GM23338 (cell line): ENCODE results near the gene MAPRE3. TPM values are rescaled to one million over a fixed set of nuclear protein-coding genes. Genes with fewer than 3 reads are reported as not detected.

Experiments used
- ATAC-seq: fragments of 200-7000 bp; cut with Tn5 transposase; 3 replicates; pipeline ENCODE4 v1.9.1; 2020
- DNase-seq: peaks from one replicate; pipeline ENCODE4 v3.0.0-alpha.2; 2015; ENCODE audit warnings: low spot score
- H2AFZ ChIP-seq: fragments of 200-600 bp; sonication (generic); 2 replicates; pipeline ENCODE4 v1.8.0; 2016; ENCODE audit warnings: antibody characterized with exemption, mild to moderate bottlenecking, moderate library complexity
- H3F3A ChIP-seq: fragments of 200-600 bp; sonication (generic); replicated peaks from 2 replicates; pipeline ENCODE4 v1.8.0; 2017; ENCODE audit warnings: antibody characterized with exemption, mixed run types, low read depth
- H3K27ac ChIP-seq: fragments of 200-600 bp; sonication (generic); 2 replicates; pipeline ENCODE4 v1.6.1; 2016; ENCODE audit warnings: low read depth
- H3K27me3 ChIP-seq: fragments of 200-600 bp; sonication (generic); 2 replicates; pipeline ENCODE4 v1.8.0; 2016; ENCODE audit warnings: mild to moderate bottlenecking, mixed run types, moderate library complexity; ENCODE audit not compliant: insufficient read depth
- H3K36me3 ChIP-seq: fragments of 200-600 bp; sonication (generic); 2 replicates; pipeline ENCODE4 v1.8.0; 2016; ENCODE audit warnings: mild to moderate bottlenecking; ENCODE audit not compliant: insufficient read depth
- H3K4me1 ChIP-seq: fragments of 200-600 bp; sonication (generic); 2 replicates; pipeline ENCODE4 v1.8.0; 2016; ENCODE audit warnings: mild to moderate bottlenecking, moderate library complexity; ENCODE audit not compliant: insufficient read depth
- H3K4me2 ChIP-seq: fragments of 200-600 bp; sonication (generic); 2 replicates; pipeline ENCODE4 v1.7.1; 2017; ENCODE audit warnings: mixed run types
- H3K4me3 ChIP-seq: fragments of 200-600 bp; sonication (generic); 2 replicates; pipeline ENCODE4 v1.6.1; 2016; ENCODE audit warnings: mixed run types
- H3K79me2 ChIP-seq: fragments of 200-600 bp; sonication (generic); replicated peaks from 2 replicates; pipeline ENCODE4 v1.8.0; 2017; ENCODE audit warnings: mild to moderate bottlenecking; ENCODE audit not compliant: insufficient read depth
- H3K9me2 ChIP-seq: fragments of 200-600 bp; sonication (generic); 2 replicates; pipeline ENCODE4 v1.8.0; 2017; ENCODE audit not compliant: insufficient read depth
- H4K20me1 ChIP-seq: fragments of 200-600 bp; sonication (generic); replicated peaks from 2 replicates; pipeline ENCODE4 v1.8.0; 2017; ENCODE audit warnings: mild to moderate bottlenecking; ENCODE audit not compliant: insufficient read depth
- H3K27ac Mint-ChIP-seq: 2 replicates; pipeline ENCODE4 v1.8.0; 2020; ENCODE audit warnings: inconsistent platforms, mild to moderate bottlenecking, moderate library complexity, mixed read lengths
- H3K27me3 Mint-ChIP-seq: 3 replicates; pipeline ENCODE4 v1.8.0; 2022; ENCODE audit warnings: low read depth, mild to moderate bottlenecking, moderate library complexity, mixed read lengths, inconsistent platforms; ENCODE audit not compliant: insufficient read depth, poor library complexity
- H3K36me3 Mint-ChIP-seq: 3 replicates; pipeline ENCODE4 v1.8.0; 2021; ENCODE audit warnings: low read depth, mild to moderate bottlenecking, inconsistent platforms, moderate library complexity, mixed read lengths
- H3K4me1 Mint-ChIP-seq: 3 replicates; pipeline ENCODE4 v1.8.0; 2020; ENCODE audit warnings: mild to moderate bottlenecking, inconsistent platforms, mixed read lengths
- H3K4me3 Mint-ChIP-seq: 3 replicates; pipeline ENCODE4 v1.8.0; 2021; ENCODE audit warnings: moderate library complexity, mild to moderate bottlenecking, inconsistent platforms, mixed read lengths
- H3K9me3 Mint-ChIP-seq: 3 replicates; pipeline ENCODE4 v1.8.0; 2020; ENCODE audit warnings: moderate library complexity, mild to moderate bottlenecking, inconsistent platforms, mixed read lengths
- EZH2 ChIP-seq: fragments of 200-600 bp; sonication (generic); IDR thresholded peaks from one replicate; pipeline ENCODE4 v1.8.0; 2017; ENCODE audit warnings: antibody characterized with exemption, mild to moderate bottlenecking, low read depth; ENCODE audit not compliant: unreplicated experiment
- JUNB ChIP-seq: IDR thresholded peaks from one replicate; pipeline ENCODE4 v1.6.1; 2016; ENCODE audit warnings: antibody characterized with exemption; ENCODE audit not compliant: unreplicated experiment
- NANOG ChIP-seq: IDR thresholded peaks from 2 replicates; pipeline ENCODE4 v1.6.1; 2016; ENCODE audit warnings: antibody characterized with exemption, borderline replicate concordance
- POLR2AphosphoS5 ChIP-seq: IDR thresholded peaks from 2 replicates; pipeline ENCODE4 v1.6.1; 2016; ENCODE audit warnings: antibody characterized with exemption, low read depth
- polyA plus RNA-seq: library from polyadenylated mRNA; unstranded; fragments of >200 nt; fragmentation: Nextera tagmentation; extraction: Ambion mirVana; gene quantifications from 2 replicates; pipeline ENCODE4 v1.2.1, GENCODE V29; 2016
- total RNA-seq: library from RNA; depleted of rRNA; stranded (reverse); fragments of >200 nt; shearing (Covaris generic); gene quantifications from 2 replicates; pipeline ENCODE4 v1.2.3, GENCODE V29; 2014
- TF ChIP-seq, protein P1 (sequence below): fragments of 250-450 bp; sonication (Bioruptor Pico); IDR thresholded peaks from 2 replicates; pipeline ENCODE4 v1.5.0; 2020; ENCODE audit warnings: mild to moderate bottlenecking, moderate library complexity
- TF ChIP-seq, protein P2 (sequence below), 2 experiments: fragments of 200-600 bp in 1 of 2; sonication (generic) in 1 of 2; conservative IDR thresholded peaks; 2 replicates each; pipeline versions ENCODE4 v1.5.1 to v1.6.1; 2016 to 2017; ENCODE audit warnings: antibody characterized with exemption in 2 of 2, low read depth in 2 of 2, mild to moderate bottlenecking in 2 of 2, moderate library complexity in 1 of 2
- TF ChIP-seq, protein P3 (sequence below): IDR thresholded peaks from one replicate; pipeline ENCODE4 v1.6.1; 2018; ENCODE audit warnings: antibody characterized with exemption; ENCODE audit not compliant: unreplicated experiment

The MAPRE3 gene
- total and polyA plus RNA-seq, 2 experiments from 2014 or later, result 3.3 to 4.5 TPM

DNA sequence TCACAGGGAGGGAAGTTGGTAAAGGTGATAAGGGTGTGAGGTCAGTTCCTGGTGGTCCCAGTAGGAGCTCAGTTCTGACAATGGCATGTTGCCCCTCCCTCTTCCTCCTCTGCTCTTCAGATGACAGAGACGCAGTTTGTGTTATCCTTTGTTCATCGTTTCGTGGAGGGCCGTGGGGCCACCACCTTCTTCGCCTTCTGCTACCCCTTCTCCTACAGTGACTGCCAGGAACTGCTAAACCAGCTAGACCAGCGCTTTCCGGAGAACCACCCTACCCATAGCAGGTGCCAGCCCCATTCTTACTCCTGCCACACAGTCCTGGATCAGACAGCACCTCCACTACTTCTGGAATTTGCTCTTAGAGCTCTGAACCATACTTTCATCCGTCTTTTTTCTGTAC, 83.3 kb downstream of the MAPRE3 start (continued):
- TF ChIP-seq, protein P1, sequence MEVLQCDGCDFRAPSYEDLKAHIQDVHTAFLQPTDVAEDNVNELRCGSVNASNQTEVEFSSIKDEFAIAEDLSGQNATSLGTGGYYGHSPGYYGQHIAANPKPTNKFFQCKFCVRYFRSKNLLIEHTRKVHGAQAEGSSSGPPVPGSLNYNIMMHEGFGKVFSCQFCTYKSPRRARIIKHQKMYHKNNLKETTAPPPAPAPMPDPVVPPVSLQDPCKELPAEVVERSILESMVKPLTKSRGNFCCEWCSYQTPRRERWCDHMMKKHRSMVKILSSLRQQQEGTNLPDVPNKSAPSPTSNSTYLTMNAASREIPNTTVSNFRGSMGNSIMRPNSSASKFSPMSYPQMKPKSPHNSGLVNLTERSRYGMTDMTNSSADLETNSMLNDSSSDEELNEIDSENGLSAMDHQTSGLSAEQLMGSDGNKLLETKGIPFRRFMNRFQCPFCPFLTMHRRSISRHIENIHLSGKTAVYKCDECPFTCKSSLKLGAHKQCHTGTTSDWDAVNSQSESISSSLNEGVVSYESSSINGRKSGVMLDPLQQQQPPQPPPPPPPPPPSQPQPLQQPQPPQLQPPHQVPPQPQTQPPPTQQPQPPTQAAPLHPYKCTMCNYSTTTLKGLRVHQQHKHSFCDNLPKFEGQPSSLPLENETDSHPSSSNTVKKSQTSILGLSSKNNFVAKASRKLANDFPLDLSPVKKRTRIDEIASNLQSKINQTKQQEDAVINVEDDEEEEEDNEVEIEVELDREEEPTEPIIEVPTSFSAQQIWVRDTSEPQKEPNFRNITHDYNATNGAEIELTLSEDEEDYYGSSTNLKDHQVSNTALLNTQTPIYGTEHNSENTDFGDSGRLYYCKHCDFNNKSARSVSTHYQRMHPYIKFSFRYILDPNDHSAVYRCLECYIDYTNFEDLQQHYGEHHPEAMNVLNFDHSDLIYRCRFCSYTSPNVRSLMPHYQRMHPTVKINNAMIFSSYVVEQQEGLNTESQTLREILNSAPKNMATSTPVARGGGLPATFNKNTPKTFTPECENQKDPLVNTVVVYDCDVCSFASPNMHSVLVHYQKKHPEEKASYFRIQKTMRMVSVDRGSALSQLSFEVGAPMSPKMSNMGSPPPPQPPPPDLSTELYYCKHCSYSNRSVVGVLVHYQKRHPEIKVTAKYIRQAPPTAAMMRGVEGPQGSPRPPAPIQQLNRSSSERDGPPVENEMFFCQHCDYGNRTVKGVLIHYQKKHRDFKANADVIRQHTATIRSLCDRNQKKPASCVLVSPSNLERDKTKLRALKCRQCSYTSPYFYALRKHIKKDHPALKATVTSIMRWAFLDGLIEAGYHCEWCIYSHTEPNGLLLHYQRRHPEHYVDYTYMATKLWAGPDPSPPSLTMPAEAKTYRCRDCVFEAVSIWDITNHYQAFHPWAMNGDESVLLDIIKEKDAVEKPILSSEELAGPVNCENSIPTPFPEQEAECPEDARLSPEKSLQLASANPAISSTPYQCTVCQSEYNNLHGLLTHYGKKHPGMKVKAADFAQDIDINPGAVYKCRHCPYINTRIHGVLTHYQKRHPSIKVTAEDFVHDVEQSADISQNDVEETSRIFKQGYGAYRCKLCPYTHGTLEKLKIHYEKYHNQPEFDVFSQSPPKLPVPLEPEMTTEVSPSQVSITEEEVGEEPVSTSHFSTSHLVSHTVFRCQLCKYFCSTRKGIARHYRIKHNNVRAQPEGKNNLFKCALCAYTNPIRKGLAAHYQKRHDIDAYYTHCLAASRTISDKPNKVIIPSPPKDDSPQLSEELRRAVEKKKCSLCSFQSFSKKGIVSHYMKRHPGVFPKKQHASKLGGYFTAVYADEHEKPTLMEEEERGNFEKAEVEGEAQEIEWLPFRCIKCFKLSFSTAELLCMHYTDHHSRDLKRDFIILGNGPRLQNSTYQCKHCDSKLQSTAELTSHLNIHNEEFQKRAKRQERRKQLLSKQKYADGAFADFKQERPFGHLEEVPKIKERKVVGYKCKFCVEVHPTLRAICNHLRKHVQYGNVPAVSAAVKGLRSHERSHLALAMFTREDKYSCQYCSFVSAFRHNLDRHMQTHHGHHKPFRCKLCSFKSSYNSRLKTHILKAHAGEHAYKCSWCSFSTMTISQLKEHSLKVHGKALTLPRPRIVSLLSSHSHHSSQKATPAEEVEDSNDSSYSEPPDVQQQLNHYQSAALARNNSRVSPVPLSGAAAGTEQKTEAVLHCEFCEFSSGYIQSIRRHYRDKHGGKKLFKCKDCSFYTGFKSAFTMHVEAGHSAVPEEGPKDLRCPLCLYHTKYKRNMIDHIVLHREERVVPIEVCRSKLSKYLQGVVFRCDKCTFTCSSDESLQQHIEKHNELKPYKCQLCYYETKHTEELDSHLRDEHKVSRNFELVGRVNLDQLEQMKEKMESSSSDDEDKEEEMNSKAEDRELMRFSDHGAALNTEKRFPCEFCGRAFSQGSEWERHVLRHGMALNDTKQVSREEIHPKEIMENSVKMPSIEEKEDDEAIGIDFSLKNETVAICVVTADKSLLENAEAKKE (CRISPR knock-in tag), result no peak

DNA sequence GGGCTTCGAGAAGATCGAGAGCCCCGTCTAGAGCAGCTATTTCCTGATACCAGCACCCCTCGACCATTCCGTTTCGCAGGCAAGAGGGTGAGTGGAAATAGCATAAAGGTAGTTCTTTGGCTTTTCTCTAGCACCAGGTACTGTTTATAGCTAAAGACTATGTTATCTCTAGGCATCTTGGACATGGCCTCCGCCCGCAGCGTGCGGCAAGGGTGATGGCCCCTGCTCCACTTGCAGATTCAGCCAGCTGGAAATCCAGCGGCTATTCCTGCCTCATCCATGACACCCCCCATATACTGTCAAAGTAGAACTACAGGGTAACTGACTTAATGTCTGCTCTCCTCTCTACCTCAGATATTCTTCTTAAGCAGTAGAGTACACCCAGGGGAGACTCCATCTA, 84.3 kb downstream of the MAPRE3 start:
- no peak overlapping the region for H3K27ac ChIP-seq
- Mint-ChIP-seq H3K4me3 (no peak overlapping the region; the same call in 2 of the 3 replicates), H3K27me3 (peaks cover 17% of the 10 kb centered on the region), H3K27ac (no peak overlapping the region), H3K9me3 (peaks cover 12% of the 10 kb centered on the region), H3K36me3 (peaks cover 45% of the 10 kb centered on the region), H3K4me1 (peaks cover 4% of the 10 kb centered on the region; the same call in 2 of the 3 replicates)
- H3K27me3 ChIP-seq, result no peaks in the 10 kb centered on the region
- no peak overlapping the region for H3K4me2 ChIP-seq
- no peak overlapping the region for H2AFZ ChIP-seq
- H3F3A ChIP-seq, result peaks cover 9% of the 10 kb centered on the region
- H3K79me2 ChIP-seq, result no peaks in the 10 kb centered on the region
- H4K20me1 ChIP-seq, result no peaks in the 10 kb centered on the region; the same call in 1 of the 2 replicates
- ATAC-seq, result no peak
- DNase-seq, result no peak
- no peaks in the 10 kb centered on the region; the same call in 1 of the 2 replicates for H3K4me1 ChIP-seq
- no peaks in the 10 kb centered on the region for H3K9me2 ChIP-seq
- peaks cover 15% of the 10 kb centered on the region for H3K36me3 ChIP-seq
- H3K4me3 ChIP-seq, result no peak overlapping the region
- TF ChIP-seq, protein P2, sequence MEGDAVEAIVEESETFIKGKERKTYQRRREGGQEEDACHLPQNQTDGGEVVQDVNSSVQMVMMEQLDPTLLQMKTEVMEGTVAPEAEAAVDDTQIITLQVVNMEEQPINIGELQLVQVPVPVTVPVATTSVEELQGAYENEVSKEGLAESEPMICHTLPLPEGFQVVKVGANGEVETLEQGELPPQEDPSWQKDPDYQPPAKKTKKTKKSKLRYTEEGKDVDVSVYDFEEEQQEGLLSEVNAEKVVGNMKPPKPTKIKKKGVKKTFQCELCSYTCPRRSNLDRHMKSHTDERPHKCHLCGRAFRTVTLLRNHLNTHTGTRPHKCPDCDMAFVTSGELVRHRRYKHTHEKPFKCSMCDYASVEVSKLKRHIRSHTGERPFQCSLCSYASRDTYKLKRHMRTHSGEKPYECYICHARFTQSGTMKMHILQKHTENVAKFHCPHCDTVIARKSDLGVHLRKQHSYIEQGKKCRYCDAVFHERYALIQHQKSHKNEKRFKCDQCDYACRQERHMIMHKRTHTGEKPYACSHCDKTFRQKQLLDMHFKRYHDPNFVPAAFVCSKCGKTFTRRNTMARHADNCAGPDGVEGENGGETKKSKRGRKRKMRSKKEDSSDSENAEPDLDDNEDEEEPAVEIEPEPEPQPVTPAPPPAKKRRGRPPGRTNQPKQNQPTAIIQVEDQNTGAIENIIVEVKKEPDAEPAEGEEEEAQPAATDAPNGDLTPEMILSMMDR (conservative IDR thresholded peaks at IDR 0.05; ENCODE audit: low read depth in 2 of 2), result no peak
- TF ChIP-seq POLR2AphosphoS5, result no peak
- no peak for TF ChIP-seq EZH2
- TF ChIP-seq JUNB, result no peak
- TF ChIP-seq NANOG, result no peak
- TF ChIP-seq, protein P3, sequence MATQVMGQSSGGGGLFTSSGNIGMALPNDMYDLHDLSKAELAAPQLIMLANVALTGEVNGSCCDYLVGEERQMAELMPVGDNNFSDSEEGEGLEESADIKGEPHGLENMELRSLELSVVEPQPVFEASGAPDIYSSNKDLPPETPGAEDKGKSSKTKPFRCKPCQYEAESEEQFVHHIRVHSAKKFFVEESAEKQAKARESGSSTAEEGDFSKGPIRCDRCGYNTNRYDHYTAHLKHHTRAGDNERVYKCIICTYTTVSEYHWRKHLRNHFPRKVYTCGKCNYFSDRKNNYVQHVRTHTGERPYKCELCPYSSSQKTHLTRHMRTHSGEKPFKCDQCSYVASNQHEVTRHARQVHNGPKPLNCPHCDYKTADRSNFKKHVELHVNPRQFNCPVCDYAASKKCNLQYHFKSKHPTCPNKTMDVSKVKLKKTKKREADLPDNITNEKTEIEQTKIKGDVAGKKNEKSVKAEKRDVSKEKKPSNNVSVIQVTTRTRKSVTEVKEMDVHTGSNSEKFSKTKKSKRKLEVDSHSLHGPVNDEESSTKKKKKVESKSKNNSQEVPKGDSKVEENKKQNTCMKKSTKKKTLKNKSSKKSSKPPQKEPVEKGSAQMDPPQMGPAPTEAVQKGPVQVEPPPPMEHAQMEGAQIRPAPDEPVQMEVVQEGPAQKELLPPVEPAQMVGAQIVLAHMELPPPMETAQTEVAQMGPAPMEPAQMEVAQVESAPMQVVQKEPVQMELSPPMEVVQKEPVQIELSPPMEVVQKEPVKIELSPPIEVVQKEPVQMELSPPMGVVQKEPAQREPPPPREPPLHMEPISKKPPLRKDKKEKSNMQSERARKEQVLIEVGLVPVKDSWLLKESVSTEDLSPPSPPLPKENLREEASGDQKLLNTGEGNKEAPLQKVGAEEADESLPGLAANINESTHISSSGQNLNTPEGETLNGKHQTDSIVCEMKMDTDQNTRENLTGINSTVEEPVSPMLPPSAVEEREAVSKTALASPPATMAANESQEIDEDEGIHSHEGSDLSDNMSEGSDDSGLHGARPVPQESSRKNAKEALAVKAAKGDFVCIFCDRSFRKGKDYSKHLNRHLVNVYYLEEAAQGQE, result no peak
